GM23338 (cell line): ENCODE measurements around the gene C11orf71.

Source experiments
- CTCF ChIP-seq, 2 experiments: fragments of 200-600 bp in 1 of 2; sonication (generic) in 1 of 2; conservative IDR thresholded peaks; 2 replicates each; pipeline versions ENCODE4 v1.5.1 to v1.6.1; 2016 to 2017; ENCODE audit warnings: antibody characterized with exemption in 2 of 2, low read depth in 2 of 2, mild to moderate bottlenecking in 2 of 2, moderate library complexity in 1 of 2
- NANOG ChIP-seq: IDR thresholded peaks from 2 replicates; pipeline ENCODE4 v1.6.1; 2016; ENCODE audit warnings: antibody characterized with exemption, borderline replicate concordance
- POLR2AphosphoS5 ChIP-seq: IDR thresholded peaks from 2 replicates; pipeline ENCODE4 v1.6.1; 2016; ENCODE audit warnings: antibody characterized with exemption, low read depth

GRCh38 chr11:114362326-114362725 lies 38.0 kb downstream of the C11orf71 start:
- TF ChIP-seq CTCF (conservative IDR thresholded peaks at IDR 0.05; ENCODE audit: low read depth in 2 of 2) (no peak), POLR2AphosphoS5 (no peak), NANOG (no peak)
